VCaP (cell line): ENCODE measurements around the gene SLC29A3.
A peak's percentile ranks its signal among the peaks of the same experiment; 100 is the strongest.

Experiments
- H3K27ac ChIP-seq: fragments of 450-650 bp; 2 replicates; pipeline ENCODE4 v1.5.1; 2017
- TF ChIP-seq, protein P1 (sequence below): fragments of 450-650 bp; conservative IDR thresholded peaks from 2 replicates; pipeline ENCODE4 v1.5.1; 2017; ENCODE audit warnings: mild to moderate bottlenecking, moderate library complexity

Gene SLC29A3

GRCh38 chr10:71392791-71393781, 74.0 kb downstream of the SLC29A3 start:
- TF ChIP-seq, protein P1, sequence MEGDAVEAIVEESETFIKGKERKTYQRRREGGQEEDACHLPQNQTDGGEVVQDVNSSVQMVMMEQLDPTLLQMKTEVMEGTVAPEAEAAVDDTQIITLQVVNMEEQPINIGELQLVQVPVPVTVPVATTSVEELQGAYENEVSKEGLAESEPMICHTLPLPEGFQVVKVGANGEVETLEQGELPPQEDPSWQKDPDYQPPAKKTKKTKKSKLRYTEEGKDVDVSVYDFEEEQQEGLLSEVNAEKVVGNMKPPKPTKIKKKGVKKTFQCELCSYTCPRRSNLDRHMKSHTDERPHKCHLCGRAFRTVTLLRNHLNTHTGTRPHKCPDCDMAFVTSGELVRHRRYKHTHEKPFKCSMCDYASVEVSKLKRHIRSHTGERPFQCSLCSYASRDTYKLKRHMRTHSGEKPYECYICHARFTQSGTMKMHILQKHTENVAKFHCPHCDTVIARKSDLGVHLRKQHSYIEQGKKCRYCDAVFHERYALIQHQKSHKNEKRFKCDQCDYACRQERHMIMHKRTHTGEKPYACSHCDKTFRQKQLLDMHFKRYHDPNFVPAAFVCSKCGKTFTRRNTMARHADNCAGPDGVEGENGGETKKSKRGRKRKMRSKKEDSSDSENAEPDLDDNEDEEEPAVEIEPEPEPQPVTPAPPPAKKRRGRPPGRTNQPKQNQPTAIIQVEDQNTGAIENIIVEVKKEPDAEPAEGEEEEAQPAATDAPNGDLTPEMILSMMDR, result no peak
- no peak overlapping the region for H3K27ac ChIP-seq

GRCh38 chr10:71393841-71394475, 74.9 kb downstream of the SLC29A3 start:
- TF ChIP-seq, protein P1, result no peak
- no peak overlapping the region for H3K27ac ChIP-seq

DNA sequence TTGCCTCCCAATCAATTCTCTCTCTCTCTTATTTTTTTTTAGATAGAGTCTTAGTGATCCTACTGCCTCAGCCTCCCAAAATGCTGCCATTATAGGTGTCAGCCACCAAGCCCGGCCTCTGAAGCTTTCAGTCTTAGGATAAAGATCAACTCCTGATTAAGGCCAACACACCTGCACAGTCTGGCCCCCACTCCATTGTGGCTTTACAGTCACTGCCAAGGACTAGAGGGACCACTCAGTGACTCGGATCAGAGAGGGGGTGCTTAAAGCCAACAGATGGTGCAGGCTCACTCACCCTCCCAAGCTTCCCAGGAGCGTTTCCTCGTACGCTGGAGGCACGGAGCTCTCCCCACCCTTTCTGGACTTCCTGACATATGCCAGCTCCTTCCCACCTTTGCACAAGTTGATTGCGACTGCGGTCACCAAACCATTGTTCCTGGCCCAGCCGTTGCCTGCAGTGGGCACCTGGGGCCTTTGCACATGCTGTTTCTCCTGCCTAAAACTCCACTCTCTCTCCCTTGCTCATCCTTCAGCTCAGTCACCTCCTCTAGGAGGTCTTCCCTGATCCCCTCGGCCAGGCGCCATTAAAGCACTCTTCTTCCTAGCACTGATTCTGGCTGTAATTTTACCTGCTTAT, 76.0 kb downstream of the SLC29A3 start:
- no peak overlapping the region for H3K27ac ChIP-seq
- TF ChIP-seq, protein P1, result no peak

DNA sequence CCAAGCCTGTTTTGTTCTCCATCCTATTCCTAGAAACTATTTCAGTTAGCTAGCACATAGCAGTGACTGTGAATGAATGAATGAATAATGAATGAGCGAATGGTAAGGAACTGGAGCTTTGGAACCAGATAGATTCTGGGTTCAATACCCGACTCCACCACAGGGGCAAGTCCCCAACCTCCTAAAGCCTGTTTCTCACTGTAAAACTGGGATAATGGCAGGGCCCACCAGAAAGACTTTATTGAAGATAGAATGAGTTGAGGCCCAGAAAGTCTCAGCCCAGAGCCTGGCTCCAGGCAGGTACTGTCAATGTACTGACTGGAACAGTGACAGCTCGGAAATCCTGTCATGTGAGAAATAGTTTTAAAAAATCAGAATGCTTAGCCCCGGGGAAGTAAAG, 76.6 kb downstream of the SLC29A3 start:
- no peak overlapping the region for H3K27ac ChIP-seq
- TF ChIP-seq, protein P1, result 0 out of 2 replicates have a peak, but pooled peaks have one; percentile 2

- TF ChIP-seq, protein P1, result no peak
- H3K27ac ChIP-seq, result no peak overlapping the region
Observed at GRCh38 chr10:71396084-71396710, 77.1 kb downstream of the SLC29A3 start.

DNA sequence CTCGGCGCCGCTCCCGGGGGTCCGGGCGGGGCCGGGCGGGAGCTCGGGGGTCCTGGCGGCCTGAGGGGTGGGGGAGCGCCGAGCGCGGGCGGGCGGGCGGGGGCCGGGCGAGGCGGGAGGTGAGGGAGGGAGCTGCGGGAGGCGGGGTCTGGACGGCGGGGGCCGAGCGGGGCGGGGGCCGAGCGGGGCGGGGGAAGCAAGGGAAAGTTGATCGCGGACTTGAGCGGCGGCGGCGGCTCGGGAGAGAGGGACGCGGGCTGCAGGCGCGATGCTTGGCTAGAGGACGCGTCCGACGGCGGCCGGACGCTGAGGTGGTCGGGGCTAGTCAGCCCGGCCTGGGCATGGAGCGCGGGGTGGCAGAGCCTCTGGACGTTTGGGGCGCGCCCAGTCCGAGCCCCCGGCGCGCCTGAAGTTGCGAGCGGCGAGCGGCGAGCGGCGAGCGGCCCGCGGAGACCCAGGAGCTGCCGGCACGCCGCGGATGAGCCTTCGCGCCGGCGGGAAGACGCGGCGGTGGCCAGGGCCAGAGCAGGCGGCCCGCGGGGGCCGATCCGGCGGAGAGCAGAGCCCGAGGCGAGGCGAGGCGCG, 77.7 kb downstream of the SLC29A3 start, which contains the start of gene CDH23:
Gene CDH23, plus strand, starts transcription at position 210 of the 585 bp plus-strand sequence. CDS start 42,912 bp downstream, outside the sequence.
- TF ChIP-seq, protein P1, result no peak
- no peak within 1 kb of the TSS for H3K27ac ChIP-seq
